Activated gamma-delta T cell (primary cell): Measurements from ENCODE around the gene TMEM150A.
"Not testable (repeated sequence)": the region's sequence is repeated elsewhere in the genome, so short reads cannot be mapped to it uniquely, and the experiment has no call there.

ENCODE experiments used
- DNase-seq: peaks from one replicate; lab custom pipeline; 2025; lab: John Stamatoyannopoulos, UW
- total RNA-seq, 2 donors: gene quantifications; one replicate each; lab custom pipeline; 2026; lab: John Stamatoyannopoulos, UW

TMEM150A gene, protein sequence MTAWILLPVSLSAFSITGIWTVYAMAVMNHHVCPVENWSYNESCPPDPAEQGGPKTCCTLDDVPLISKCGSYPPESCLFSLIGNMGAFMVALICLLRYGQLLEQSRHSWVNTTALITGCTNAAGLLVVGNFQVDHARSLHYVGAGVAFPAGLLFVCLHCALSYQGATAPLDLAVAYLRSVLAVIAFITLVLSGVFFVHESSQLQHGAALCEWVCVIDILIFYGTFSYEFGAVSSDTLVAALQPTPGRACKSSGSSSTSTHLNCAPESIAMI
- total RNA-seq = 13.0 to 14.7 reads per million in 2 donors

DNA sequence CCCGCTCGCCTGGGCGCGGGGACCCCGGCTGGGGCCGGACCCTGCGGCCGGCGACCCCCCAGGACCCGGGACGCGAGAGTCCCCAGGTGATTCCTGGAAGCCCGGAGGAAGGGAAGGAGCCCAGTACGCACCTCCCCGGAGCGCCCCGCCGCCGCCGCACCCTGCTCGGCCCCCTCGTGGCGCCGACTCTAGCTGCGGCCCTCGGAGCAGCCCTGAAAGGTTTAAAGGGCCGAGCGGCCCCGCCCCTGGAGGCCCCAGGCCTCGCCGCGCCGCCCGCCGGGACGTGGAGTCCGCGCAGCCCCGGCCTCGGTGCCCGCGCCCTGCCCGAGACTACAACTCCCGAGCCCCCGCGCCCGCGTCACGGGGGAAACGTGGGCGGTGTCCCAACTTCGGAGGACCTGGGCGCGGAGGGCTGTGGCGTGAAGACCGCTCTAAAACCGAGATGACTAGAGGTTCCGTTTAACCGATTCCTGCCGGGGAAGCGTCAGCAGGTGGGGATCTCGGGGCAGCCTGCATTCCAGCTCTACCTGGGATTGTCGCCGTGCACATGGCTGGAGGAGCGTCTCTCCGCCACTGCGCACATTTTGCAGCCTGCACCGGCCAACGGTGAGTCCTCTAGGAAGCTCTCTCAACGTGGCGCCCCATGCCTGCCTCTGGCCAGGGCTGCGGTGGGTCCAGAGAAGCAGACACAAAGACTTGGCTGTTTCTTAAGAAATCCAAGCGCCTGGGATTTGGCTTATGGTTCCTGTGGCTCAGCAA, at the start of gene TMEM150A:
Gene TMEM150A, minus strand, starts transcription at position 223 of the 759 bp plus-strand sequence. CDS start 750 bp downstream, outside the sequence.
- peak; percentile 86 for DNase-seq

DNA sequence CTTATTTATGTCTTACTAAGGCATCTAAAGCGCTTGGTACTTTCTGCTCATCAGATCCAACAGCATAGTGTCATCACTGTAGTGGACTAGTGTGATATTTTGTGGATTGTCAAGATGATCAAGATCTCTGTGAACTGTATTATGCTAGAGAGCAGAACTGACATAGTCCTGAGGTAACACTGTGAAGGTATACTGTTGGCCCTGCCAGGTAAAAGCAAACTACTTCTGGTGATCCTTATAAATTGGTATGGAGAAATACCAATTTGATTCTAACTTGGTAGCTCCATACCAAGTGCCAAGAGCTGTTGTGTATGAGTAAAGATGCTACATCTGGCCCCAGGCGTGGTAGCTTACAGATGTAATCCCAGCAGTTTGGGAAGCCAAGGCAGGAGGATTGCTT, 49.6 kb upstream of the TMEM150A start:
- DNase-seq = no peak

DNA sequence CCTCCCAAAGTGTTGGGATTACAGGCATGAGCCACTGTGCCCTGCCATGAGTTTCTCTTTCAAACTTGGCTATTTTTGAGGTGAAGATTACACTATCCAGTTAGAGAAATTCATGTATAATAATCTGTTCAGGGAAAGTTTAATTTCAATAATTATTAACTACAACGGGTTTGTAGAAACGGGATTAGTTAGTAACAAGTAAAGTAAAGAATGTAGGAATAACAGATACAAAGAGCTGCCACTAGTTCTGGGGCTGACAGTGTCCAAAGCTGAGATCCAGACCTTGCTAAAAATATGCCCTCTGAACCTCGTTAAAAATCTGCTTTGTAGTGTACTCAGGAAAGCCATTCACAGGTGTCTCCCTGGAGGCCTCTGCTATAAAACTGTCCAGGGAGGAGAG, 48.6 kb upstream of the TMEM150A start:
- no peak for DNase-seq

DNA sequence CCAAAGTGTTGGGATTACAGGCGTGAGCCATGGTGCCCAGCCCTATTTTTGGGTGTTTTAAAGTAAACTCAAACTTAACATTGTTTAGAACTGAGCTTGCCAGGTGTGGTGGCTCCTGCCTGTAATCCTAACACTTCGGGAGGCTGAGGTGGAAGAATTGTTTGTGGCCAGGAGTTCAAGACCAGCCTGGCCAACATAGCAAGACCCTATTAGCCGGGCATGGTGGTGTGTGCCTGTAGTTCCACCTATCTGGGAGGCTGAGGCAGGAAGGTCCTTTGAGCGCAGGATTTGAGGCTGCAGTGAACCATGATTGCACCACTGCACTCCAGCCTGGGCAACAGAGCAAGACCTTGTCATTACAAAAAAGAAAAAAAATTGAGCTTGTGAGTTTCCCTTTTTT, 48.0 kb upstream of the TMEM150A start:
- DNase-seq = no peak

DNA sequence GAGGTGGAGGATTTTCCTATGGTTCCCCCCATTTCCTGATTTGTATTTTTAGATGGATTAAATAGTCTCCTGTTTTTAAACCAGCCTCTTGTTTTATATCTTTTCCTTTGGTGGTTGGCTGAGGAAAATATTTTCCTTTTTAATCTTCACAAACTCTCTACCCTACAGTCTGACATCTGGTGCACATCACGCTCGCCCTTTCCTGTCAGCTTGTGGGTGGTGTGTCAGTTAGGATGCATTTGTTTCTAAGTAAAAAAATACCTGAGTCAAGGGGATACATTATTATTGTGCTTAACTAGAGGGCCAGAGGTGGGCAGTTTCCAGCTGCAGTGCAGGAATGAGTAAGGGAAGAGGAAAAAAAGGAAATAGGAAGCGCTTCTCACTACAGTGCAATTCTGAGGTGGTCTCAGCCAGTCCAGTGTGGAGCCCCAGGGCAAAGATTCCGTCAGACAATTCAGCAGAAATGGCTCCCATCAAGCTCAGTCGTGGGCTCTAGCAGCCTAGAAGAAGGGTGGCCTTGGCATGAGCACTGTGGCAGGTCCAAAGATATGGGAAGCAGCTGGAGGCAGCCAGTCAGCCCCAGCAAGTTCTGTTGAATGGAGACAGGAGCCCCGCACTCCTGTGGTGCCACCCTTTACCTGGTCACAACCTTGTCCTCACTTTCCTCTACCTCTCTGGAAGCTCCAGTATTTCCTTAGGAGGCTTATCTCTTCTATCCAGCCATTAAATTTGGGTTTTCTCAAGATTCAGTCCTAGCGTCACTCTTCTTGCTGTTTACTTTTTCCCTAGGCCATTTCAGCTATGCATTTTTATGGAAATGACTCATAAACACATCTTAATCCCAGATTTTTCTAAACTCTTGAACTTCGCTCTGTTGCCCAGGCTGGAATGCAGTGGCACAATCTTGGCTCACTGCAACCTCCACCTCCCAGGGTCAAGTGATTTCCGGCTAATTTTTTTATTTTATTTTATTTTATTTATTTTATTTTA, 47.0 kb upstream of the TMEM150A start:
- DNase-seq = no peak

DNA sequence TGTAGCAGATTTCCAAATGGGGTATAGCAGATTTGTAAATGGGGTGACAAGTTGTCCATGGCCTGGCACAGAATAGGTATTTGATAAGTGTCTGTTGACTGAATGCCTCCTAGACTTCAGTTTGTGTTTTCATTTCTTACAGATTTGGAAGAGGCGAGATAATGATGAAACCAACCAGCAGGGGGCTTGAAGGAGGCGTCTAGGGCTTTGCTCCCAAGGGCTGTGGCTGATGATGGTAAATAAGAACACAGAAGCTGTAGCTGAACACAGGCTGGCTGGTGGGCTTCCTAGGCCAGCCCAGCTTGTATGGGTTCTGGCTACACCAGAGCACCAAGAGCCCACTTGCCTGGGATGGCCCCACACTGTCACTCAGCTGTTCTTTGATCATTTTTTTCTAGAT, 46.1 kb upstream of the TMEM150A start:
- DNase-seq = no peak

DNA sequence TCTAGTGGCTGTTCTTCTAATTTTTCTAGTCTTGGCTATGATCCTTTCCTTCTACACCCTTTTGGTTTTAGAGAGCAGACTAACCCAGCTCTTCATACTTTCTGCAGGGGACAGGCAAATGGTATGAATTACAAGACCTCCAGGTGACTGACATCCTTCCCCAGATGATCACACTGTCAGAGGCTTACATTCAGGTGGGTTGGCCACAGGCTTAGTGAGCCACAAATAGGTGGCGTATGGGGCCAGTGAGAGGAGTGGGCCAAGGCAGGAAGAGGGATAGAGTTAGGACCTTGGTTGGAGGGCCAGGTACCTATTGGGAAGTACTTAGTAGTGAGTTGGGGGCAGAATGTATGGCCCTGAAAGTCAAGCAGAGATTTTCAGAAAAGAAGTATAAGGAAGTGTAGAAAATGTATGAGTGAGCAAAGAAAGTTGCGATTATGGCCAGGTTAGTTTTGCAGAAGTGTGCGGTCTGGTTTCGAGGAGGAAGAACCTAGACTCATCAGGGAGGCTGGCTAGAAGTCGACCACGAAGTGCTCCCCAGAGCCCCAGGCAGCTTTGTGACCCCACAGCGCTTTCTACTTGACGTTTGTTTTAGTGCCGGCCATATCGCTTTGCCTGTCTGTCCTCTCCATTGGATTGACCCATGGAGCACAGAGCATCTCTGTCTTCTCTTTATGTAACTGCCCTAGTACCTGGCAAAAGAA, 45.5 kb upstream of the TMEM150A start:
- no peak for DNase-seq

DNA sequence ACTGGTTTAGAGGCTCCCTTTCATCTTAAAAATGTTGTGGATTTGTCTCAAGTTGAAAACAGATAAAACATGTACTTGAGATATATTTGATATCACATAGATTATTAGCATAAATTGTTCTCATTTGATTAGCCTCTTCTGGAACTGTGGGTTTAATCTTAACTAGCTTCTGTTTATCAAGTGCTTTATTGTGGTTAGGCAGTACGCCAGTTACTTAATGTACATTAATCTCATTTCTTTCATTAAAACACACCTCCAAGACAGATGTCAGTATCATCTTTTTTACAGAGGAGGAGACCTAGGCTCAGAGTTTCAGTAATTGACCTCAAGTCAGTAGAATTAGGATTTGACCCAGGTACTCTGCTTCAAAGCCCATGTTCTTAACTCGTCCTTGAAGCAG, 43.7 kb upstream of the TMEM150A start:
- no peak for DNase-seq

DNA sequence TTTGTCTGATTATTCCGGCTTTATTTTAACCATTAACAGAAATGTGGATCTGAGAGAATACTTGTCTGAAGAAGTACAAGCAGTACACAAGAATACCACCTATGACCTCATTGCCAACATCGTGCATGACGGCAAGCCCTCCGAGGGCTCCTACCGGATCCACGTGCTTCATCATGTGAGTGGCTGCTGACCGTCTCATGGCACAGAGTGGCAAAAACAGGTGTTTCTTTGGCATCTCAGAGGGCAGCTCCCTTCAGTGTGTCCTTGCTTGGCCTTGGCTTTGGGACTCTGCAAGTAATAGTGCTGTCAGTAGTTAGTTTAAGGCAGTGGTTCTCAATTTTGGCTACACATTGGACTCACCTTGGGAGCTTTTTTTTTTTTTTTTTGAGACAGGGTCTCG, 42.4 kb upstream of the TMEM150A start:
- DNase-seq = no peak

DNA sequence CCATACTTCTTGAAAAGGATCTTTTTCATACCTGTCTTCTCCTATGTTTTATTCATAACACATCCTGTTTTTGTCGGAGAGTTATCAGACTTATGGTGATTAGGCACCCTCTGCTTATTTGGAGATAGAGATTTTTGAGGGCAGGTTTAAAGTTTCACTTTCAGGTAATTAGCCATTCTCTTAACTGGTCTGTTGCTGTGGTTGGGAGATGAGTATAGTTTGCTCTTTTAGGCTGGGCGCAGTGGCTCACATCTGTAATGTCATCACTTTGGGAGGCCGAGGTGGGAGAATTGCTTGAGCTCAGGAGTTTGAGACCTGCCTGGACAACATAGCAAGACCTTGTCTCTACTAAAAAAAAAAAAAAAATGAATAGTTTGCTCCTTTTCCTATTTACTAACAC, 40.2 kb upstream of the TMEM150A start:
- DNase-seq = no peak

DNA sequence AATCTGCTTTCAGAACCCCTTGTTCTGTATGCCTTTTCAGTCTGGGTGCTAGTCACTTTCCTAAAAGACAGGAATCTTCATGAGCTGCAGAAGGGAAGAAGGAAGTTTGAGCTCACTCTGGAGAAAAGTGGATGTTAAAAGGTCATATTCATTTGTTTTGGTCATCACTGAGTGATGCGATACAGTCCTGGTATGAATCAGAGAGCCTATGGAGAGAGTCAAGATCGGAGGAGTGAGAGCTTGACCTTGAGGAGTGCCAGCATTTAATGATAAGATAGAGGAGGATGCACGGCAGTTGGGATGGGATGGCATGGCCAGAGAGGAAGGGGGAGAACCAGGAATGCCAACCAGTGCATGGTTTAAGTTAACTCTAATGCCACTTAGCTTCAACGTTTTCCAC, 33.1 kb upstream of the TMEM150A start:
- no peak for DNase-seq

DNA sequence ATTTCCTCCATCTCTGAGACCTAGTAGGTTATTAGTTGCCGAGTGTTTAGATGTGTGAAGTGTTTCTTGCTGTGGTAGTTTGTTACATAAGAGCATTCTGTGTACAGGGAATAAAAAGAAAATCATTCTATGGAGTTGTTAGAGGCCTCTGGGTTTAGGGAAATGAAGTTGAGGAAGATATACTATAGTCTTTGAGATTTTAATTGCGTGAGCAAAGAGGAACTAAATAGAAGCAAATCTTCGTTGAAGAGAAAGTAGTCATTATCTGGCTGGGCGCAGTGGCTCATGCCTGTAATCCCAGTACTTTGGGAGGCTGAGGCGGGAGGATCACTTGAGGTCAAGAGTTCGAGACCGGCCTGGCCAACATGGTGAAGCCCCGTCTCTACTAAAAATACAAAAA, 32.5 kb upstream of the TMEM150A start:
- no peak for DNase-seq

DNA sequence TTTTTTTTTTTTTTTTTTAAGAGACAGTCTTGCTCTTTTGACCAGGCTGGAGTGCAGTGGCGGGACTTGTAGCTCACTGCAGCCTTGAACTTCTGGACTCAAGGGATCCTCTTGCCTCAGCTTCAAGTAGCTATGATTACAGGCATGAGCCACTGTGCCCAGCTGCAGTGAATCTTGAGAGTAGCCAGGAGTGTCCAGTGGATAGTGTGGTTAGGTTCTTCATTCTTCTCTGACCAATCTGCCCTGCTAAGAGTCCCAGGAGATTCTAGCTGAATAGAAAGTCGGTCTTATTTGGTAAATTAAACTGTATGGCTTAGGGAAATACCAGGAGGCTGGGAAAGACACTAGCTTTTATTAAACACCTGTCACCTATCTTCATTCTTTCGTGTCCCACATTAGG, 28.8 kb upstream of the TMEM150A start:
- no peak for DNase-seq

DNA sequence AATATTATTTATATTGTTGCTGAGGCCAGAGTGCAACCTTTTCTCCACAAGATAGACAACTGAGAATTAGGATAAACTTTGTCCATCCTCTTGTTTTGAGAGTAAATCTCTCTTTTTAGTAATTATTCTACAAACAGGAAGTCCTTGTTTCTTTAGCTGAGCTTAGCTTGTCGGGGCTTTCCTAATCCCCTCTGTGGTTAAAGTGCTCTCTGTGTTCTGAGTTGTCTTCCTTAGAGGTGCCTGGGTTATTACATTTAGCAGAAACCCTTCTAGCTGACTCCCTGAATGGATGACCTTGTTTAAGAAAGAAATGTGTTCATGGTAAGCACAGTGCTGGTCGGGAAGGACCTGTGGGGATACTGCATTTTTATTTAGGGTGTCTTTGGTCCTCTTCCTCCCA, 26.2 kb upstream of the TMEM150A start:
- no peak for DNase-seq

DNA sequence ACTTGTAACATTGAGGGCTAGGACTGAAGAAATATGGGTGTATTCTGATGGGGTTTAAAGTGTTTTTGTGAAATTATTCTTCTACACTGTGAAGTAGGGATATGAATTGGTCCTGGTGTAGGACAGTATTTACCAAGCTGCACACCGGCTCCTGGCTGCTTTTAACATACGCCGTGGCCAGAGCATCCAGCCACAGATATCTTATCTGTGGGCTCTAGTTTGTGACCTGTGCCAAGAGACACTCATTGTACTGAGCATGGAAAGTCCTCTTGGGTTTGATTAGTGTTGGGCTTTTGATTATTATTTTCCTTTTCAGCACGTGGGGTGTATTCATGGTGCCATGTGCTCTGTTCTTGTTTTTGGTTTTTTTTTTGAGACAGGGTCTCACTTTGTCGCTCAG, 21.5 kb upstream of the TMEM150A start:
- no peak for DNase-seq

DNA sequence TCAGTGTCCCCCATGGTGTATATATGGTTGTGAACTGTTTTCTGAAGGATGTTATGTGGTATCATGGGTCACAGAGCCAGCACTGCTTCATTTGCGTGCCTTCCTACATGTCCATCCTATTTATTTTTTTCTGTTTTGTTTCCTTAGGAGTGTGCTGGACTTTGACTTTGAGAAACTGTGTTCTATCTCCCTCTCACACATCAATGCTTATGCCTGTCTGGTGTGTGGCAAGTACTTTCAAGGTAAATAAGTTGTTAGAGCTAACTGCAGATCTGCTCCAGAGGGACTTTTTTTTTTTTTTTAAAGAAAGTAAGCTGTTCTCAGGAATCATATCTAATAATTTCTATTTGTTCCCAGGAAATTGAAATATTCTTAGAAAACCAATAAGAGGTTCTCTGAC, 18.8 kb upstream of the TMEM150A start:
- no peak for DNase-seq

DNA sequence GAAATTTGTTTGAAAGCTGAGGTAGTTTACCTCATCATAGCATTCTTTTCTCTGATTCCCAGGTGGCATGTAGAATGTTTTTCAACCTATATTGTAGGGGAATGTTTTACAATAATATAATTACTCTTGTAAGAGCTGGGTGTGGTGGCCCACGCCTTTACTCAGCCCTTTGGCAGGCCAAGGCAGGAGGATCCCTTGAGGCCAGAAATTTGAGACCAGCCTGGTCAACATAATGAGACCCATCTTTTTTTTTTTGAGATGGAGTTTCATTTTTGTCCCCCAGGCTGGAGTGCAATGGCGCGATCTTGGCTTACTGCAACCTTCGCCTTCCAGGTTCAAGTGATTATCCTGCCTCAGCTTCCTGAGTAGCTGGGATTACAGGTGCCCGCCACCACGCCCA, 17.1 kb upstream of the TMEM150A start:
- DNase-seq = no peak

DNA sequence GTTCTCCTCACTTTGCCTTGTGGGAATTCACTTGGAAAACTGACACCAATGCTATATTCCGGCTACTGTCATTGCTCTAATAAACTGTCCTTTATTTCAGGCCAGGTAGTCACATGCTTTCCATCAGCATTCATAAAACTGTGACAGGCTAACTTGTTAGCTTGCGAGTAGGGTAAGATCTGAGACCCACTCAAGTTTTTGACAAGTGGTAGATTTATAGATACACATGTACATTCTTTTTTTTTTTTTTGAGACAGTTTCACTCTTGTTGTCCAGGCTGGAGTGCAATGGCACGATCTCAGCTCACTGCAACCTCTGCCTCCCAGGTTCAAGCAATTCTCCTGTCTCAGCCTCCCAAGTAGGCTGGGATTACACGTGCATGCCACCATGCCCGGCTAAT, 15.2 kb upstream of the TMEM150A start:
- DNase-seq = not testable (repeated sequence)

DNA sequence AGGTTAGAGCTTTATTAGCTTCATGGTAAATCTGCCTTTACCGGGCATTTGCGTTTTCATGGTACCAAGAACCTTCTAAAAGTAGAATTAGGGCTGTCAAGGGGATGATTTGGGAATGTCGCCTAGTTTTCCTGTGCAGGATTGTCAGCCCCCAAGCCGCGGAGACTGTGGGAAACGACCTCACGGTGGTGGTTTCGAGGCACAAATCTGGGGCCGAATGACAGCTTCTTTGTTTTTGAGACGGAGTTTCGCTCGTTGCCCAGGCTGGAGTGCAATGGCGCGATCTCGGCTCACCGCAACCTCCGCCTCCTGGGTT, 12.9 kb upstream of the TMEM150A start:
- DNase-seq = no peak

DNA sequence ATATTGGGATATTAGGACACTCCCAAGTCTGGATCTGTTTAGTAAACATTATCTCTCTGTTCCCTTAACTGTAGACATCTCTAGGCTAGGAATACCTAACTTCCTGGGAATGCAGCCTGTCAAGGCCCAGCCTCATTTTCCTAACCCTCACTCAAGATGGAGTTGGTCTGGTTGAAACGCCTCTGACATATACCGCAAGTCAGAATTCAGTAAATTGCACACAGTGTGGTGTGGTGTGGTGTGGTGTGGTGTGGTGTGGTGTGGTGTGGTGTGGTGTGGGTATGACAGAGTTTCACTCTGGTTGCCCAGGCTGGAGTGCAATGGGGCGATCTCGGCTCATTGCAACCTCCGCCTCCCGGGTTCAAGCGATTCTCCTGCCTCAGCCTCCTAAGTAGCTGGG, 12.3 kb upstream of the TMEM150A start:
- DNase-seq = not testable (repeated sequence)

DNA sequence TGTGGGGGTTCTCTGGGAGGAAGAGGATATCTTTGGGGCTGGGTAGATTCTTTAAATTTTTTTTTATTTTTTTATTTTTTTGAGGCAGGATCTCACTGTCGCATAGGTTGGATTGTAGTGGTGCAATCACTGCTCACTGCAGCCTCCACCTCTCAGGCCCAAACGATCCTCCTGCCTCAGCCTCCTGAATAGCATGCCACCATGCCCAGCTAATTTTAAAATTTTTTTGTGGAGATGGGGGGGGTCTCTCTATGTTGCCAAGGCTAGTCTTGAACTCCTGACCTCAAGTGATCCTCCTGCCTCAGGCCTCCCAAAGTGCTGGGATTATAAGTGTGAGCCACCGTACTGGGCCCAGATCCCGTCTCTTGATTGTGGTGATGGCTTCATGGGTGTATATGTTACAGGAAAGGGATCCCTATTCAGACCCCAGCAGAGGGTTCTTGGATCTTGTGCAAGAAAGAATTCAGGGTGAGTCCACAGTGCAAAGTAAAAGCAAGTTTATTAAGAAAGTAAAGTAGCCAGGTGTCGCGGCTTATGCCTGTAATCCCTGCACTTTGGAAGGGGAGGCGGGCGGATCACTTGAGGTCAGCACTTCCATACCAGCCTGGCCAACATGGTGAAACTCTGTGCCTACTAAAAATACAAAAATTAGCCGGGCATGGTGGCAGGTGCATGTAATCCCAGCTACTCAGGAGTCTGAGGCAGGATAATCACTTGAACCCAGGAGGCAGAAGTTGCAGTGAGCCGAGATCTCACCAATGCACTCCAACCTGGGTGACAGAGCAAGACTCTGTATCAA, 11.4 kb upstream of the TMEM150A start:
- DNase-seq = no peak
